HG03520 (cell line): ENCODE results near the gene TAF11L5.
"Not testable (repeated sequence)": the region's sequence is repeated elsewhere in the genome, so short reads cannot be mapped to it uniquely, and the experiment has no call there.

Experiments used
- ATAC-seq: cut with Tn5 transposase; IDR thresholded peaks from one replicate; pipeline ENCODE4 v1.9.1; 2021; ENCODE audit warnings: mild to moderate bottlenecking, moderate library complexity; ENCODE audit not compliant: unreplicated experiment

The TAF11L5 gene

GRCh38 chr5:17524935-17525334 lies at the start of gene TAF11L5:
Gene TAF11L5 (plus strand): TSS chr5:17525235.
- ATAC-seq = not testable (repeated sequence)

DNA sequence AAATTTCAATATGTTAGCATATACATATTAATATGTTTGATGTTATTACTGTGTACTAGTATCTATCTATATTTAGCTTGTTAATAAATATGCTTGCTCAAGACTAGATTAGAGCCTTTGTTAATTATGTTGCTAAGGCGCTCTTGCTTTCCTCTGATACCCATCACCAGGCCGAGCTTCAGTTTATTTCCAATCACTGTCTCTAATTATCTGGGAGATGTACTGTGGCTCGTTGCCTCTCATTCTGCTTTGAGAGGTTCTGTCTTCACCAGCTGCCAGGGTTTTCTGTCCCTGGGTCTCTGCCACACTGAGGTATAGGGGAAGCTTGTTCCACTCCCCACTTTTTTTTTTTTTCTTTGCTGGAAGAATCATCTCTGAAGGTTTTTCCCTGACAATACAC lies 48.0 kb upstream of the TAF11L5 start:
- ATAC-seq = no peak

- no peak for ATAC-seq
Observed at GRCh38 chr5:17477573-17478265, 47.3 kb upstream of the TAF11L5 start.

- no peak for ATAC-seq
Observed at GRCh38 chr5:17481378-17481777, 43.7 kb upstream of the TAF11L5 start.

GRCh38 chr5:17482790-17483189 lies 42.2 kb upstream of the TAF11L5 start:
- ATAC-seq = no peak

DNA sequence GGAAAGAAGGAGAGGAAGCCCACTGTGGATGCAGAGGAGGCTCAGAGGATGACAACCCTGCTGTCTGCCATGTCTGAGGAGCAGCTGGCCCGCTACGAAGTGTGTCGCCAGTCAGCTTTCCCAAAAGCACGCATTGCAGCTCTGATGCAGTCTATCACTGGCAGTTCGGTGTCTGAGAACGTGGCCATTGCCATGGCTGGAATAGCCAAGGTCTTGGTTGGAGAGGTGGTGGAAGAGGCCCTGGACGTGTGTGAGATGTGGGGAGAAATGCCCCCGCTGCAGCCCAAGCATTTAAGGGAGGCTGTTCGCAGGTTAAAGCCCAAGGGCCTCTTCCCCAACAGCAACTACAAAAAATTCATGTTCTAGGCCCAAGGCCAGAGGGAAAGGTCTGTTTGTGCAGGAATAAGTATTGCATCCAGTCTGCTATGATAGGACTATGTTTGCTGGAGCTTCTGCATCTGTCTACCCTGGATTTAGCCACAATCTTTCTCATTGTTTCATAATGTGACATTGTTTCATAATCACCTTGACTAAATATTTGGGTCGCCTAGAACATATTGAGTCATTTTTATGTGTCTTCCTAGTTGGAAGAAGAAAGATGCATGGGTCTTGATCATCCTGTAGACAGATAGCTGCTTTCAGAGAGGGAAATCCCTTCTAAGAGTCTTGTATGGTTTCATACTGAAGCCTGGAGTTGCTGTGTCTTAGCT lies 38.4 kb upstream of the TAF11L5 start:
- ATAC-seq = not testable (repeated sequence)

- no peak for ATAC-seq
Observed at GRCh38 chr5:17487174-17487512, 37.9 kb upstream of the TAF11L5 start.

DNA sequence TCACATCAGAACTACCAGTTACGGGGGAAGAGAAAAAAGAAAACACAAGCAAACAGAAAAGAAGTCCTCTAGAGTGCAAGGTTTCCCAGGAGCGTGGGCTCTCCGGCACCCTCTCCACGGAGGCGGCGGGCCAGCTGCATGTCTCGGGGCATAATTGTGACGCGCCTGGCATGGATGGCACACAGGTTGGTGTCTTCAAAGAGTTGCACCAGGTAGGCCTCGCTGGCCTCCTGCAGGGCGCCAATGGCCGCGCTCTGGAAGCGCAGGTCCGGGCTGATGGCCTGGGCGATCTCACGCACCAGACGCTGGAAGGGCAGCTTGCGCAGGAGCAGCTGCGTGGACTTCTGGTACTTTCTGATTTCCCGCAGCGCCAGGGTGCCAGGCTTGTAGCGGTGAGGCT lies 33.8 kb upstream of the TAF11L5 start:
- ATAC-seq = not testable (repeated sequence)

- no peak for ATAC-seq
Observed at GRCh38 chr5:17492770-17493169, 32.3 kb upstream of the TAF11L5 start.

DNA sequence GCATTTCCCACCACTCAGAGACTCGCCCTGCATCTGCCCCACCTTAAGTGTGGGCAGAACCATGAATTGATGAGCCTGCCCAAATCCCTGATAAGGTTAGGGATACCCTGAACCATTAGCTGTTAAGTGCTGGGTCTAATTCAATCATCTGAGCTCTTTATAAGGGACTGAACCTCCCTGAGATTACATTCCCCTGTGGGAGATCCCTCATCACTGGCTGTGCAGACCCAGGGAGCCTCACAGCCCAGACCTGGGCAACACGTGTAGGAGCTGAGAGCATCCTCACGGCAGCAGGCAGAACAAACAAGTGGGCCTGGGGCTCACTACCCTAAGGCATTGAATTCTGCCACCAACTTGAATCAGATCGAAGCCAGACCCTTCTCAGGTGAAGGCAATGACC lies 27.6 kb upstream of the TAF11L5 start:
- ATAC-seq = no peak

- not testable (repeated sequence) for ATAC-seq
Observed at GRCh38 chr5:17497931-17498330, 27.1 kb upstream of the TAF11L5 start, which contains the start of gene TAF11L2. Gene TAF11L2 (plus strand): TSS chr5:17498231.

- no peak for ATAC-seq
Observed at GRCh38 chr5:17511775-17512325, 13.2 kb upstream of the TAF11L5 start.

GRCh38 chr5:17517526-17517925 lies 7.5 kb upstream of the TAF11L5 start:
- not testable (repeated sequence) for ATAC-seq

- ATAC-seq = not testable (repeated sequence)
Observed at GRCh38 chr5:17518067-17518466, 7.0 kb upstream of the TAF11L5 start, which contains the start of gene TAF11L3. Gene TAF11L3 (plus strand): TSS chr5:17518367.

DNA sequence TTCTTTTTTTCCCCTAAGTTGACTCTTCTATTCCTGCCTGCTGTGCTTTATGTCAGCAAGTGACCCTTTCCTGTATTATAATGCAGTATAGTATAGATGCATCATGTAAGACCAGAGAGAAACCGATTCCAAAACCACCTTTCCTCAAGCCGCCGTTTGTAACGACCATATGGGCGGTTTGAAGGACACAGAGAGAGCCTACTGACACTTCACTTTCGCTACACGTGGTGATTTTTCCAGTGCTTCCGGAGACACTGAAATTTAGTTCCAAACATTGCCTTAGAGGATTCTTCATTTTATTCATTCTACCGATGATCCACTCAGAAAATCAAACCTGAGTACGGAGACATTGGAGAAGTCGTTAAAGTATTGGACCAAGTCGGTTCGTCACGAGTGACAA lies 5.5 kb upstream of the TAF11L5 start:
- ATAC-seq = not testable (repeated sequence)

DNA sequence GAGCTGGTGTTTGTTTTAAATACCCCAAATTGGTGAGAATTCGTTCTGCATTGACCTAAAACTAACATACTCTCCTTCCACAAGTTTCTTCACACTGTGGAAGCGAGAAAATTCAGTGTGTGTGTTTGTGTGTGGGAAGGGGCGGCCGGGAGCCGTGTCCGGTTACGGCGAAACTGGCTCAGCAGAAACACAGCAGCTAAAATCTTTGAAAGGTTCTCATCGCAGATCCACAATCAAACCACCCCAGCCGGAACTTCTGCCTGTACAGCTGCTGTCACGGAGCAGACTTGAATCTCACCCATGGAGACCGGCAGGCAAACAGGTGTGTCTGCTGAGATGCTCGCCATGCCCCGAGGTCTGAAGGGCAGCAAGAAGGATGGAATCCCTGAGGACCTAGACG lies 3.5 kb upstream of the TAF11L5 start, which contains the start of gene TAF11L4:
TSS of gene TAF11L4 (plus strand) at position 301 of the 400 bp plus-strand sequence.
- ATAC-seq = not testable (repeated sequence)

DNA sequence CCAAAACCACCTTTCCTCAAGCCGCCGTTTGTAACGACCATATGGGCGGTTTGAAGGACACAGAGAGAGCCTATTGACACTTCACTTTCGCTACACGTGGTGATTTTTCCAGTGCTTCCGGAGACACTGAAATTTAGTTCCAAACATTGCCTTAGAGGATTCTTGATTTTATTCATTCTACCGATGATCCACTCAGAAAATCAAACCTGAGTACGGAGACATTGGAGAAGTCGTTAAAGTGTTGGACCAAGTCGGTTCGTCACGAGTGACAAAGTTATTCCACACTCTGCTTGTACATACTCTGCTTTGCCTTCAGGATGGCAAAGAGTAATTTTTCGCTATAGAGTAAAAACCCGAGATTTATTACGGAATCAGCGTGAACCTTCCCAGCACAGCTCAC lies 1.5 kb downstream of the TAF11L5 start:
- not testable (repeated sequence) for ATAC-seq

DNA sequence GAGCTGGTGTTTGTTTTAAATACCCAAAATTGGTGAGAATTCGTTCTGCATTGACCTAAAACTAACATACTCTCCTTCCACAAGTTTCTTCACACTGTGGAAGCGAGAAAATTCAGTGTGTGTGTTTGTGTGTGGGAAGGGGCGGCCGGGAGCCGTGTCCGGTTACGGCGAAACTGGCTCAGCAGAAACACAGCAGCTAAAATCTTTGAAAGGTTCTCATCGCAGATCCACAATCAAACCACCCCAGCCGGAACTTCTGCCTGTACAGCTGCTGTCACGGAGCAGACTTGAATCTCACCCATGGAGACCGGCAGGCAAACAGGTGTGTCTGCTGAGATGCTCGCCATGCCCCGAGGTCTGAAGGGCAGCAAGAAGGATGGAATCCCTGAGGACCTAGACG lies 3.3 kb downstream of the TAF11L5 start, which contains the start of gene TAF11L6:
TSS of gene TAF11L6 (plus strand) at position 301 of the 400 bp plus-strand sequence.
- ATAC-seq = not testable (repeated sequence)
